Stimulated activated naive CD8-positive, alpha-beta T cell treated with anti-CD3 and anti-CD28 coated beads, Interleukin-15, amount 100 ng/mL, for 72 hours (primary cell): ENCODE results near the gene MROH2B.
"Not testable (repeated sequence)": the region's sequence is repeated elsewhere in the genome, so short reads cannot be mapped to it uniquely, and the experiment has no call there.

Experiments used
- ATAC-seq: fragments of 150-1000 bp; cut with Tn5 transposase; 2 replicates; pipeline ENCODE4 v1.10.0; 2021; ENCODE audit warnings: mild to moderate bottlenecking, moderate library complexity
- DNase-seq, 2 donors: peaks; one replicate each; pipeline ENCODE4 v3.0.0; 2021 to 2022
- H3K27ac Mint-ChIP-seq, 2 donors: one replicate each; pipeline ENCODE4 v1.8.0; 2022; ENCODE audit warnings: mild to moderate bottlenecking in 2 of 2, mixed read lengths in 2 of 2, moderate library complexity in 2 of 2
- H3K27me3 Mint-ChIP-seq: one replicate; pipeline ENCODE4 v1.8.0; 2022; ENCODE audit warnings: mixed read lengths
- H3K4me1 Mint-ChIP-seq: one replicate; pipeline ENCODE4 v1.8.0; 2022; ENCODE audit warnings: mild to moderate bottlenecking, mixed read lengths
- H3K4me3 Mint-ChIP-seq, 2 donors: one replicate each; pipeline ENCODE4 v1.8.0; 2022; ENCODE audit warnings: mild to moderate bottlenecking in 2 of 2, mixed read lengths in 2 of 2, moderate library complexity in 1 of 2
- H3K9me3 Mint-ChIP-seq, 2 donors: one replicate each; pipeline ENCODE4 v1.8.0; 2022; ENCODE audit warnings: mixed read lengths in 2 of 2

The MROH2B gene

DNA sequence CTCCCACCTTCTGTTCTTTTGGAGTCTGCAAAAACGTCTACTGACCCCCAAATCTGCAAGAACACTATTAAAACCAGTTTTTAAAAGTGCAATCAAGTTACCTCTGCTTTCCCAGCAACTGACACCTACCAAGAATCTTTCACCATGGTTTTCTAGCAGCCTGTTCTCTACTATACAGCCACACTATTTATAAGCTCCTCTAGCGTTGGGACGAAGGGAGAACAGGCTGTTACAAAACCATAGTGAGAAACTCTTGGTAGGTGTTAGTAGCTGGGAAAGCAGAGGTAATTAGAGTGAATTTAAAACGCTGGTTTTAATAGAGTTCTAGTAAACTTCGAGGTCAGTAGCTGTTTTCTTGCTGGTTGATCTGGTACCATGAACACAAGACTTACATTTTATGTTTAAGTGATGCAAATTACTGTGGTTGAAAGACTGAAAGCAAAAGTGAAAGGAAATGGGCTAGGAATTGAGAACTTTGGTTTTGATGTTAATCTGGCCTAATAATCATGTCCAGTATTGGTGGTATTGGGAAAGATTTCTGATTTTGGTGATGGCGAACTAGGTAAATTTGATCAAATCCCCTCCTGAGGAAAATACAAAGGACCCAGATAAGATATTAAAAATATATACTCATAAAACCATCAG lies 5.3 kb downstream of the MROH2B start:
- Mint-ChIP-seq H3K27me3 (no peaks in the 10 kb centered on the region), H3K27ac (no peak overlapping the region), H3K9me3 (no peaks in the 10 kb centered on the region), H3K4me1 (no peaks in the 10 kb centered on the region), H3K4me3 (no peak overlapping the region)
- DNase-seq: no peak
- ATAC-seq: no peak

DNA sequence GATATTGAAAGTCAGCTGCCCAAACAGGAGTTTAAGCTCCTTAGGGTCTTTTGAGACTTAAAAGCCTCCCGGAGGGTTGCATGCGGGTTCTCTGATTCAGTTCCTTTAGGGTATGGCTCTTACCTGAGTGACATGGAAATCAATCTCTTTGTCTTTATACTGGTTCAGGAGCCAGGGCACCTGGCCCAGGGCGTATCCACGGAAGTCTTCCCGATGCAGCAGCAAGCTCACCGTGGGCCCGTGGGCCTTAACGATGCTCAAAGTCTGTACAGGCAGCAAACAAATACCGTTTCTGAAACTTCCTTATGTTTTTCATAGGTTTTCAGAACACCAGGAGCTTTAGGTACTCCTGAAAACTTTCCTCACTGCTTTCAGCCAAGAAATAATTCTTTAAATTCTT lies 13.2 kb downstream of the MROH2B start:
- Mint-ChIP-seq H3K9me3 (peaks cover 0 to 4% of the 10 kb centered on the region in 2 donors), H3K4me3 (no peak overlapping the region), H3K27me3 (no peaks in the 10 kb centered on the region), H3K27ac (no peak overlapping the region), H3K4me1 (no peaks in the 10 kb centered on the region)
- ATAC-seq (no peak), DNase-seq (no peak)

DNA sequence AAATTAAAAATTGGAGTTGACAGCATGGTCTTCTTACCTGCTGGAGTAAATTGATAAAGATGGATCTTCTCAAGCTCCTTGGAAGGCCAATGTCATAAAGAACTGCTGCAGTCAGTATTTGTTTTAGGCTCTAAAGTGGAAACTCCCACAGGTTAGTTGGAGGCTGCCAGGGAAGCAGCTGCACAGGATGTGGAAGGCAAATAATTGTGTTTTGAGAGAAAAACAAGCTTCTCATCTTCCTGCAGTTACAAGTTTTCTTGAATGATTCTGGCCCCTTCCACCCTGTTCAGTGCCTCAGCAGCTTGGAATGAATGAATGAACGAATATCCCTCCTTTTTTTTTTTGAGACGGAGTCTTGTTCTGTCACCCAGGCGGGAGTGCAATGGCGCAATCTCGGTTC lies 13.9 kb downstream of the MROH2B start:
- Mint-ChIP-seq H3K4me3 (no peak overlapping the region), H3K27me3 (no peaks in the 10 kb centered on the region), H3K9me3 (peaks cover 0 to 4% of the 10 kb centered on the region in 2 donors), H3K27ac (no peak overlapping the region), H3K4me1 (no peaks in the 10 kb centered on the region)
- DNase-seq: no peak
- no peak for ATAC-seq

DNA sequence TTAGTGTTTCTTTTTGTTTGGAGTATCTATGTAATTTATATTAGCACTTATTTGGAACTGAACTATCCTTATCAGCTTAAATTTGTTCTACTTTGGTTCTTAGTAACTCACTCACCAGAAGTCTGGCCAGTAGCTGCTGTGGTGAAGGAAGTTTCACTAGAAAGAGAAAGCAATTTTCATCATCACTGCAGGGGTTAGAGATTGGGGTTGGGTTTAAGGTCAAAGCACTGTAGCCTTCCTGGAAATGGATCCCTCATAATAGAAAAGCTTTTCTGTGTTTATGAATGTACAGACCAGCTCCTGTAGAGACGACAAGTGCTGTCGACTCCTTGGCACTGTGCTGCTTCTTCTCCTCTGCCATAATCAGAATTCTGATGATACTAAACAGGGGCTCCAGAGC lies 22.2 kb downstream of the MROH2B start:
- Mint-ChIP-seq H3K9me3 (peaks cover 0 to 7% of the 10 kb centered on the region in 2 donors), H3K27ac (no peak overlapping the region), H3K4me3 (no peak overlapping the region), H3K4me1 (no peaks in the 10 kb centered on the region), H3K27me3 (no peaks in the 10 kb centered on the region)
- no peak for ATAC-seq
- DNase-seq: no peak

DNA sequence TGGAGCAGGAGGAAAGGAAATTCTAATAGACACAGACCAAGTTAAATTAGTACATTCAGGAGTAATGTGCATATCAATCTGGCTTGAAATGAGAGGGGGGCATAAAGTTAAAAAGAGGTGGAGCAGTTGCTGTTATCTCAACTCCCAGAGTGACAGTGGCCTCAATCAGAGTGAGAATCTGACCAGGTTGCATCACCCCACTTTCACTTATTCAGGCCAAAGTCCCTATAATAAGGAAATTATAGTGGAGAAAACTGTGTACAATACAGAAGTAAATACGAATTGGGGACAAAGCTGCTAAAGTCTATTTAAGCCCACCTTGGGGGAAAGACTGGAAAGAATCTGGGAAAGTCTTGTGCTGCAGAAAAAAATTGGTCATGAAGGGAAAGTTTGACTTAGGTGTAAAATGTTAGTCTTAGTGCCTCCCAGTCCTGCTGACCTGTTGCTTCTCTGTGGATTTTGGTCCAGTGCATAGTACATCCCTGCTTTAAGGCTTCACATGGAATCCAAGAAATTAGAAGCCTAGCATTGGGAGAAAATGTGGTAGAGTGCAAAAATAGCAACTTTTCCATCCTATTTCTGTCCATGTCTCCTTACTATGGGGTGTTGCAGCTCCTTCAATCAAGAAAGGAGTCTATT lies 27.9 kb downstream of the MROH2B start:
- Mint-ChIP-seq H3K4me3 (no peak overlapping the region), H3K9me3 (peaks cover 0 to 5% of the 10 kb centered on the region in 2 donors), H3K4me1 (no peaks in the 10 kb centered on the region)

DNA sequence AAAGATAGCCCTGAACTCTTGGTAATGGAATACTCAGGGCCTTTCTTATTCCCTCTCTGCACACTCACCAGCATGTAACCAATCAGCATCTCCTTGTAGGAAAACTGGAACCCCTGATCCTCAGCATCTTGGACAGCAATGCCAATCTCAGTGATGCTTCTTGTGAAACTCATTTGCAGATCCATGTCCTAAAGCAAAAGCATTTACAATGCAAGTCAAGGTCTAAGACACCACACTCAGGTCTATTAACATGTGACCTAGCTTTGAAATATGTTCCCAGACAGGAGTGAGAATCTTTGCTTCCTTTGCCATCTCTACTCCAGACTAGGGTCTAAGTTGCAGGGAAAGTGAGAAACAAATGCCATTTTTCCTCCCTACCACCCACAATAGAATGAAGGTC lies 38.2 kb downstream of the MROH2B start:
- Mint-ChIP-seq H3K27ac (no peak overlapping the region), H3K9me3 (peaks cover 19 to 38% of the 10 kb centered on the region in 2 donors), H3K4me1 (no peaks in the 10 kb centered on the region), H3K4me3 (no peak overlapping the region), H3K27me3 (no peaks in the 10 kb centered on the region)
- no peak for ATAC-seq
- DNase-seq: no peak

More for the DNA sequence above, 27.9 kb downstream of the MROH2B start:
- DNase-seq (no peak), ATAC-seq (no peak)
- no peak overlapping the region for H3K27ac Mint-ChIP-seq
- no peaks in the 10 kb centered on the region for H3K27me3 Mint-ChIP-seq

DNA sequence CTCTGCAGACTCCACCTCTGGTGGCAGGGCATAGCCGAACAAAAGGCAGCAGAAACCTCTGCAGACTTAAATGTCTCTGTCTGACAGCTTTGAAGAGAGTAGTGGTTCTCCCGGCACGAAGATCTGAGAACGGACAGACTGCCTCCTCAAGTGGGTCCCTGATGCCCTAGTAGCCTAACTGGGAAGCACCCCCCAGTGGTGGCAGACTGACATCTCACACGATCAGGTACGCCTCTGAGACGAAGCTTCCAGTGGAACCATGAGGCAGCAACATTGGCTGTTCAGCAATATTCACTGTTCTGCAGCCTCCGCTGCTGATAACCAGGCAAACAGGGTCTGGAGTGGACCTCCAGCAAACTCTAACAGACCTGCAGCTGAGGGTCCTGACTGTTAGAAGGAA lies 48.5 kb downstream of the MROH2B start:
- peaks cover 0 to 22% of the 10 kb centered on the region in 2 donors for H3K9me3 Mint-ChIP-seq
- H3K27ac Mint-ChIP-seq, H3K4me3 Mint-ChIP-seq, DNase-seq, ATAC-seq, H3K4me1 Mint-ChIP-seq: not testable (repeated sequence)
- H3K27me3 Mint-ChIP-seq: peaks cover 12% of the 10 kb centered on the region

DNA sequence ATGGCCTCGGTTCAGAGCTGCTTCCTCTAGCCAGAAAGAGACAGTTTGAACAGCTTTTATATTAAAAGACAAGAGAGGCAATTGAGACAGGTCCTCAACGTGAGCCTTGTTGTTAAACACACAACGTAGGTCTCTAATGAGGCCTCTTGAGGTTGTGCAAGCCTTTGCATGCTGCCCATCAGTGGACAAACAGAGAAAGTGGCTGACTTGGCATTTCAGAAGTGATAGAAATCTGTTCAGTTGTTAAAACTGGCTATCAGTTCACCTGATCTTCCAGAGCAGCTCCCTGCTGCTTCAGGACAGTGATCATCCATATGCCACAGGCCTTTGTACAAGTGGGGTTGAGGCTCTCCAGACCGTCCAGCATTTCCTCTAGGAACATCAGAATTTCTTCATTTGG lies 58.8 kb downstream of the MROH2B start:
- Mint-ChIP-seq H3K4me1 (no peaks in the 10 kb centered on the region), H3K27me3 (peaks cover 6% of the 10 kb centered on the region), H3K9me3 (no peaks in the 10 kb centered on the region), H3K4me3 (no peak overlapping the region), H3K27ac (no peak overlapping the region)
- no peak for DNase-seq
- no peak for ATAC-seq

DNA sequence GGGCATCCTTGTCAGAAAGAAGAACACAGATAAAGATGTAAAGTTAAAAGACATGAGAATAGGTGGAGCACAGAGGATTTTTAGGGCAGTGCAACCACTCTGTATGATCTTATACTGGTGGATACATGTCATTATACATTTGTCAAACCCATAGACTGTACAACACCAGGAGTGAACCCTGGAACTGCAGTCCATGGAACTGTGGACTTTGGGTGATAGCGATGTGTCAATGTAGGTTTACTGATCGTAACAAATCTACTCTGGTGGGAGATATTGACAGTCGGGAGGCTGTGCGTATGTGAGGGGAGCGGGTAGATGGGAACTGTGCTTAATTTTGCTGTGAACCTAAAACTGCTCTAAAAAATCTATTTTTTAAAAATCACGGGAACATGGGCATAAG lies 60.6 kb downstream of the MROH2B start:
- H3K27ac Mint-ChIP-seq: no peak overlapping the region
- no peak overlapping the region for H3K4me3 Mint-ChIP-seq
- DNase-seq (no peak), ATAC-seq (no peak)
- no peaks in the 10 kb centered on the region for H3K9me3 Mint-ChIP-seq
- peaks cover 6% of the 10 kb centered on the region for H3K27me3 Mint-ChIP-seq
- no peaks in the 10 kb centered on the region for H3K4me1 Mint-ChIP-seq

DNA sequence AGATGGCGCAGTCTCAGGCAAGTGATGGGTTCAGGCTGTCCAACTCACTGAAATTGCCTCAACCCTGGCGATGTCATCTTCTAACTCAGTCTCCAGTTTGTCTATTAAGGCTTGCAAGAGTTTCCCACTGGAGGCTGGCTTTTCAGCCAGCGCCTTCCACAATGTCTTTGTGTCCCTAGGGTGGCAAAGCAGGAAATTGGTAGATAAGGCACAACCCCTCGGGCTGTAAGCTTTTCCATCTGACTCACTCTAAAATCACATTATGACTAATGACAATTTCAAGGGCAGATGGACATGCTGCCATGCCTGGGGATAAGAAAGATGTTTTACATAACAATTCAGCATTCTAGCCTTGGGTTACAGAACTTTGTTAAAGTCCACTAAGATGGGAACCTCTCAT lies 61.9 kb downstream of the MROH2B start:
- ATAC-seq: no peak
- DNase-seq: no peak
- Mint-ChIP-seq H3K4me3 (no peak overlapping the region), H3K27me3 (no peaks in the 10 kb centered on the region), H3K9me3 (no peaks in the 10 kb centered on the region), H3K4me1 (no peaks in the 10 kb centered on the region), H3K27ac (no peak overlapping the region)

DNA sequence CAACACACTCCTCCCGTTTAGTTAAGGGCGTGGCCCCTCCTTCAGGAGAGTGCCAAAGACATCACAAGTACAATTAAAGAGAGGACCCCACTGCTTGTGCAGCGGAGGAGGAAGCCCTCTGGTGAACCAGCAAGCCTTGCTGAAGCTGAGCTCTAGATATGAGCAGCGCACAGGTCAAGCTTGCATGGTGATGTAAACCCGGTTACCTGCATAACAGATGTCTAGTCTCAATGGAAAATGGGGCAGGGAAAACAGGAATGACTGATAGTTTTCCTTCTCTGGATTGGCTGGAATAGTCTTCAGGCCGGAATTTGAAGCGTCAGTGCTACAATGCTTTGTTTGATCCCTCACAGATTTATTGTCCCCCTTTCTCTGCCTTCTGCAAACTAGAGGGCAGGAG lies 66.2 kb downstream of the MROH2B start:
- Mint-ChIP-seq H3K27me3 (peaks cover 6% of the 10 kb centered on the region), H3K27ac (no peak overlapping the region), H3K4me1 (no peaks in the 10 kb centered on the region)

DNA sequence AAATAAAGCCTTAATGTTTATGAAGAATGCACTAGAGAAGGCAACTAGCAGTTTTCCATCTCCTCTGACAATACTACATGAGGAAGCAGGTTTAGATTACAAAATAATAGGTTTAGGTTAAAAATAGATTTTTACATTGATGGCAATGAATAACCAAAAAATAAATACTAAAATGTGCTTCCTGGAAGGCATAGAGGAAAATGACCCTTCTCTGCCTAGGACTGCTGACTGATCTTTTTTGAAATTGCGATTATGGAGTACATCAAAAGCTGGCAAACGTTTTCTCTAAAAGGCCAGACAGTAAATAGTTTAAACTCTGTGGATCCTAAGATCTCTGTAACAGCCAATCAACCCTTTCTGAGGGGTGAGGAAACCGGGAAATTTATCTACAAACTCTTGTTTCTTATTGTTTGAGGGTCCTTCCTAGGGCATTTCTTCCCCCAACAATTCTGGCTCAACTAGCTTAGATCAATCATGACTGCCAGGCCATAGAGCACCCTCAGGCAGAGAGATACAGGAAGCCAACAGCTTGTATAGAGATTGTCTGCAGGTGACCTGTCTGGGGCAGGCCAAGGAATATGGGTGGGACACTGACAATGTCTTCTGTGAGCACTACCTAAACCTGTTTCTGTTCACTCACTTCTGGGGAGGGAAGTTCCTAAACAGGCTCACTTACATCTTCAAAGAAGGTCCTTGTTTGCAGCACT lies 67.3 kb downstream of the MROH2B start:
- no peak overlapping the region for H3K4me3 Mint-ChIP-seq
- DNase-seq (no peak), ATAC-seq (no peak)
- H3K27me3 Mint-ChIP-seq: peaks cover 6% of the 10 kb centered on the region
- H3K27ac Mint-ChIP-seq: no peak overlapping the region
- no peaks in the 10 kb centered on the region for H3K4me1 Mint-ChIP-seq
- H3K9me3 Mint-ChIP-seq: no peaks in the 10 kb centered on the region

More for the DNA sequence above, 66.2 kb downstream of the MROH2B start:
- no peak overlapping the region for H3K4me3 Mint-ChIP-seq
- DNase-seq (no peak), ATAC-seq (no peak)
- H3K9me3 Mint-ChIP-seq: no peaks in the 10 kb centered on the region

DNA sequence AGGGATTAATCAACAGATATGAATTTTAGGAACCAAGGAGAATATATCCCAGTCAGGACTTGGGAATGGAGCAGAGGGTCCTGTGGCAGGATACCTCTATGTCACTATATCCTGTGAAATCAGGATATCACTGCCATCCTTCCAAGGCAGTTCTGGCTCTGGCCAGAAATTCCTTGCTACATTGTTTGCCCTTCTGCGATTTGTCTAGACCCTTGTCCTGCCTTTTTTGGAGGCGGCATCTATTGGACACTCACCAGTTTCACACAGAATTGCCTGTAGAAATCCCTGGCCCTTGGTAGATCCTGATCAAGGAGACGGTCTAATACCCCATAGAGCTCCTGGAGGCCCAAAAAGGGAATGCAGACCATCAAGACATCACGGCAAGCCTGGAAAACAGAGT lies 71.2 kb downstream of the MROH2B start:
- ATAC-seq (no peak), DNase-seq (no peak)
- H3K4me3 Mint-ChIP-seq: no peak overlapping the region
- peaks cover 6% of the 10 kb centered on the region for H3K27me3 Mint-ChIP-seq
- no peaks in the 10 kb centered on the region for H3K4me1 Mint-ChIP-seq
- H3K9me3 Mint-ChIP-seq: no peaks in the 10 kb centered on the region
- H3K27ac Mint-ChIP-seq: no peak overlapping the region

DNA sequence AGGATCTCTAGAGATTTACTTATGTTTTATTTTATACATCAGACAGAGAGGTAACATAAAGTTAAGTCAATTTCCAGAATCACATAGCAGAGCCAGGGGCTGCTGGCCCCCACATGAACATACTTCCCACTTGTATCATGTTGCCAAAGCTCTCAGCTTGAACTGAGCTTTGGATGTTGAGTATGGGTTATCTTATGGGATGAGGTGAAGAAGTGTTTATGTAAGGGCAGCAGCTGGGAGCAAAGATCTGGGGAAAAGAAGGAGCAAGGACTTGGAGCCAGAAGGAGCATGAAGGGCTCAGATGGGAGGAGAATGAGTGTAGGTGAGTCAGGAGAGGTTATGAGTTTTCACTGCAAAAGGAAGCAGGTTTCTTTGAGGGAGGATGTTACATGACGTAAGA lies 72.0 kb downstream of the MROH2B start:
- Mint-ChIP-seq H3K4me3 (no peak overlapping the region), H3K9me3 (no peaks in the 10 kb centered on the region), H3K4me1 (no peaks in the 10 kb centered on the region), H3K27me3 (peaks cover 6% of the 10 kb centered on the region), H3K27ac (no peak overlapping the region)
- DNase-seq (no peak), ATAC-seq (no peak)

DNA sequence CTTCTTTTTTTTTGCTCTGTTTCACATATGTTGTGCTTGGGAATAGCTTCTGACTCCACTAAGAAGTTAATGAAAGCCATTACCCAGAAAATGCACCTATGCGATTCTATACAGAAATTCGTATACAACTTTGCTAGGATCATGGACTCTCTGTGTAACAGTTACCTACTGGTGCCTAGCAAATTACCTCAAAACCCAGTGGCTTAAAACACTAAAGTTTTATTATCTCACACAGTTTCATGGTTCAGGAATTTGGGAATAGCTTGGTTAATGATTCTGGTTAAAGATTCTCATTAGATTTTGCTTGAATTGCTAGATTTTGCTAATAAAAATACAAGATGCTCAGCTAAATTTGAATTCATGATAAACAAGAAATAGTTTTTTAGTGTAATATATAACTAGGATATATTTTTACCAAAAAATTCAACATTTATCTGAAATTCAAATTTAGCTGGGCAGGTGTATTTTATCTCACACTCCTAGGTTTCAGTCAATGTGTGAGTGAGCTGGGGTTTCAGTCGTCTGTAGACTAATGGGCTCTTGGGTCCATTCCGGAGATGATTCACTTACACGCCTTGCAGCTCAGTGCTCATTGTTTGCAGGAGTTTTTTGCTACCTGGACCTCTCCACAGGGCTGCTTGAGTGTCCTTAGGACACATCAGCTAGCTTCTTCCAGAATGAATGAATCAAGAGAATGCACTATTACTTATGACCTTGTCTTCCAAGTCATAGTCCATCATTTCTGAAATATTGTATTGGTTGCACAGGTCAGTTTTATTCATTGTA lies 75.1 kb downstream of the MROH2B start:
- ATAC-seq: no peak

More for the DNA sequence above, 75.1 kb downstream of the MROH2B start:
- Mint-ChIP-seq H3K27me3 (no peaks in the 10 kb centered on the region), H3K27ac (no peak overlapping the region), H3K9me3 (no peaks in the 10 kb centered on the region), H3K4me3 (no peak overlapping the region), H3K4me1 (no peaks in the 10 kb centered on the region)
- DNase-seq: no peak
